HL-60 (cell line): ENCODE measurements around the gene CRY1.

Experiments
- DNase-seq, 2 experiments: peaks; one replicate each; pipeline ENCODE4 v3.0.0-alpha.2; 2010 to 2020; ENCODE audit warnings: low read depth in 1 of 2, low spot score in 1 of 2
- H3K27ac ChIP-seq: fragments of 250-450 bp; sonication (Bioruptor Pico); replicated peaks from 2 replicates; pipeline ENCODE4 v1.5.1; 2020; ENCODE audit warnings: mild to moderate bottlenecking, moderate library complexity
- H3K27me3 ChIP-seq: fragments of 250-450 bp; sonication (Bioruptor Pico); 2 replicates; pipeline ENCODE4 v1.5.1; 2021; ENCODE audit warnings: mild to moderate bottlenecking, moderate library complexity; ENCODE audit not compliant: insufficient read depth, poor library complexity, severe bottlenecking
- H3K4me3 ChIP-seq: replicated peaks from 2 replicates; pipeline ENCODE4 v1.5.1; 2011; ENCODE audit warnings: mild to moderate bottlenecking, control low read depth, low read length; ENCODE audit not compliant: insufficient read depth
- GABPA ChIP-seq: IDR thresholded peaks from 2 replicates; pipeline ENCODE4 v1.6.1; 2012; ENCODE audit warnings: low read depth
- POLR2AphosphoS5 ChIP-seq: IDR thresholded peaks from 2 replicates; pipeline ENCODE4 v1.6.1; 2012; ENCODE audit warnings: low read depth
- REST ChIP-seq: IDR thresholded peaks from 2 replicates; pipeline ENCODE4 v1.6.1; 2012; ENCODE audit warnings: low read depth; ENCODE audit not compliant: insufficient replicate concordance
- SPI1 ChIP-seq: IDR thresholded peaks from 2 replicates; pipeline ENCODE4 v1.6.1; 2012; ENCODE audit warnings: low read depth, mild to moderate bottlenecking, borderline replicate concordance
- TF ChIP-seq, protein P1 (sequence below): IDR thresholded peaks from one replicate; pipeline ENCODE4 v1.5.1; 2011; ENCODE audit warnings: low read length, control low read depth, inconsistent platforms; ENCODE audit not compliant: insufficient read depth

CRY1 gene

DNA sequence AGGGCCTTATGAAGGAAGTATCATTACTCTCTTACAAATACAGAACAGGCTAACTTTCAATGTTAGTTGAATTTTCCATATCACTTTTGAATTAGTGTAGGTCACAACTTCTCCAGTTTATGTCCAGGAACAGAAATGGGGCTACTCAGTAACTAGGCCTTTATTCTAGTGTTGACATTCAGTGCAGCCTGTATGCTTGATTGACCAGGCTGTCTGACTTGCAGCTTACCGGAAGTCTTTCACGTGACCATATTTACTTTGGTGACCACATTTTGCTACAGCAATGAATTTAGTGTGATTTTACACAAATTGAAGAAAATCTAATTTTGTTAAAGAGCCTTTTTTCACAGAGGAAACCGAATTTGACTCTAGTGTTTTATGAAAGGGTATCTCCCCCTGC is 118.8 kb downstream of the CRY1 start:
- H3K4me3 ChIP-seq = no peak overlapping the region
- H3K27ac ChIP-seq = no peak overlapping the region
- TF ChIP-seq GABPA = no peak
- TF ChIP-seq POLR2AphosphoS5 = no peak
- TF ChIP-seq REST = no peak
- no peak for TF ChIP-seq SPI1
- TF ChIP-seq, protein P1, sequence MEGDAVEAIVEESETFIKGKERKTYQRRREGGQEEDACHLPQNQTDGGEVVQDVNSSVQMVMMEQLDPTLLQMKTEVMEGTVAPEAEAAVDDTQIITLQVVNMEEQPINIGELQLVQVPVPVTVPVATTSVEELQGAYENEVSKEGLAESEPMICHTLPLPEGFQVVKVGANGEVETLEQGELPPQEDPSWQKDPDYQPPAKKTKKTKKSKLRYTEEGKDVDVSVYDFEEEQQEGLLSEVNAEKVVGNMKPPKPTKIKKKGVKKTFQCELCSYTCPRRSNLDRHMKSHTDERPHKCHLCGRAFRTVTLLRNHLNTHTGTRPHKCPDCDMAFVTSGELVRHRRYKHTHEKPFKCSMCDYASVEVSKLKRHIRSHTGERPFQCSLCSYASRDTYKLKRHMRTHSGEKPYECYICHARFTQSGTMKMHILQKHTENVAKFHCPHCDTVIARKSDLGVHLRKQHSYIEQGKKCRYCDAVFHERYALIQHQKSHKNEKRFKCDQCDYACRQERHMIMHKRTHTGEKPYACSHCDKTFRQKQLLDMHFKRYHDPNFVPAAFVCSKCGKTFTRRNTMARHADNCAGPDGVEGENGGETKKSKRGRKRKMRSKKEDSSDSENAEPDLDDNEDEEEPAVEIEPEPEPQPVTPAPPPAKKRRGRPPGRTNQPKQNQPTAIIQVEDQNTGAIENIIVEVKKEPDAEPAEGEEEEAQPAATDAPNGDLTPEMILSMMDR = no peak
- no peak for DNase-seq
- peaks cover 5% of the 10 kb centered on the region for H3K27me3 ChIP-seq

GRCh38 chr12:106973545-106973944 is 119.8 kb downstream of the CRY1 start:
- TF ChIP-seq REST = no peak
- no peak for TF ChIP-seq GABPA
- TF ChIP-seq POLR2AphosphoS5 = no peak
- TF ChIP-seq SPI1 = no peak
- TF ChIP-seq, protein P1 = no peak
- DNase-seq = no peak
- Histone ChIP-seq H3K27me3 (peaks cover 5% of the 10 kb centered on the region), H3K27ac (no peak overlapping the region), H3K4me3 (no peak overlapping the region)

GRCh38 chr12:106971065-106971464 is 122.3 kb downstream of the CRY1 start:
- no peak for DNase-seq
- TF ChIP-seq POLR2AphosphoS5 (no peak), GABPA (no peak), SPI1 (no peak), REST (no peak)
- TF ChIP-seq, protein P1 = no peak
- no peak overlapping the region for H3K27ac ChIP-seq
- H3K4me3 ChIP-seq = no peak overlapping the region
- H3K27me3 ChIP-seq = peaks cover 5% of the 10 kb centered on the region
